ACC112 (cell line): ENCODE results near the gene ETS2.

Experiments
- H2AFZ ChIP-seq: fragments of 200-600 bp; sonication (generic); one replicate; pipeline ENCODE4 v1.6.0; 2017; ENCODE audit warnings: antibody characterized with exemption, low read length; ENCODE audit not compliant: unreplicated experiment
- H3K27ac ChIP-seq: fragments of 200-600 bp; sonication (generic); 2 replicates; pipeline ENCODE4 v1.5.1; 2014; ENCODE audit warnings: low read depth, mild to moderate bottlenecking, antibody characterized with exemption, low read length, moderate library complexity
- H3K27me3 ChIP-seq: fragments of 200-600 bp; sonication (generic); 2 replicates; pipeline ENCODE4 v1.6.1; 2014; ENCODE audit warnings: mild to moderate bottlenecking, antibody characterized with exemption, low read length, moderate library complexity, mixed read lengths; ENCODE audit not compliant: insufficient read depth
- H3K36me3 ChIP-seq: fragments of 200-600 bp; sonication (generic); 2 replicates; pipeline ENCODE4 v1.6.1; 2016; ENCODE audit warnings: mild to moderate bottlenecking, antibody characterized with exemption, low read length, moderate library complexity, mixed read lengths; ENCODE audit not compliant: insufficient read depth
- H3K4me1 ChIP-seq: fragments of 200-600 bp; sonication (generic); one replicate; pipeline ENCODE4 v1.6.1; 2016; ENCODE audit warnings: low read length, mixed read lengths; ENCODE audit not compliant: insufficient read depth, unreplicated experiment, control insufficient read depth
- H3K4me3 ChIP-seq: fragments of 200-600 bp; sonication (generic); 2 replicates; pipeline ENCODE4 v1.5.1; 2014; ENCODE audit warnings: mild to moderate bottlenecking, low read depth, low read length
- H3K79me2 ChIP-seq: fragments of 200-600 bp; sonication (generic); one replicate; pipeline ENCODE4 v1.6.0; 2016; ENCODE audit warnings: low read length; ENCODE audit not compliant: control insufficient read depth, unreplicated experiment, insufficient read depth

ETS2 gene

DNA sequence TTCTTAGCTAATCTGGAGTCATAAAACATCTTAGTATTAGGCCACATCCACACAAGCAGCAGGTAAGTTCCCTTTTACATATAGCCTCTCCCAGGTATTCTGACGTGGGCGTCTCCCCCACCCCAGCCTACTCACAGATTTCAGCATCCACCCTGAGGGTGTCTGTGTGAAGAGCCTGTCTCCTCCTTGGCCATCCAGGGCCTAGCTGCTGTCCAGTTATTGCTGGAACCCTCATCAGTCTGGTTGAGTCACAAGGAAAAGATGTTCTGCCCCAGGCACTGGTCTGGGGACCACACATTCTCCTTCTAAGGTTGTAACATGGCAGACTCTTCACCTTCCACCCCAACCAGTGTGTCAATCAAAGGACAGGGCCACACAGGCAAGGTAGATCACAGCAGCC lies 57.6 kb downstream of the ETS2 start:
- H3K79me2 ChIP-seq = no peaks in the 10 kb centered on the region
- no peaks in the 10 kb centered on the region for H3K4me1 ChIP-seq
- H3K27me3 ChIP-seq = no peaks in the 10 kb centered on the region
- H3K27ac ChIP-seq = no peak overlapping the region
- H3K36me3 ChIP-seq = no peaks in the 10 kb centered on the region
- no peak overlapping the region for H2AFZ ChIP-seq
- H3K4me3 ChIP-seq = no peak overlapping the region

DNA sequence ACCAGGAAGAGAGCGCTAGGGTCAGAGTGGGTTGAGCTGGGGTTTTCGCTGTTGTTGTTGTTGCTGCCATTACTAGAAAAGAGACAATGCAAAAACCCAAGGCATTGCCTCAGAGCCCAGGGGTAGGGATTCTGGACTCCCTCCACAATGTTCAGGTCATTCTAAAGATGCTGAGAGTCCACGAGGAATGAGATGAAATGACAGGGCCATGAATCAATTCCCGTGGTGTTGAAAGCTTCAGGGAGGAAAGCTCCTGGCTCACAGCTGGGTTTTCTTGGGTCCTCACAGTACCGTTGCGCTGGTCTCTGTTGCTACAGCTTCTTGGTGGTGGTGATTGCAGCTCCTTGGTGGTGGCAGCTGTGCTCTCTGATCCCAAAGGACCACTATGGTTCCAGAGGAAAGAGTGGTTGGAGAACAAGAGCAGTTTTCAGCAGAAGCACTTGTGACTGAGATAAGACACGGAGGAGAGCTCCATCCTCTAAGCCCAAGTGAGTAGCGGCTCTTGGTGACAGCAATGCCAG lies 58.2 kb downstream of the ETS2 start:
- no peak overlapping the region for H3K27ac ChIP-seq
- no peak overlapping the region for H2AFZ ChIP-seq
- no peaks in the 10 kb centered on the region for H3K4me1 ChIP-seq
- H3K4me3 ChIP-seq = no peak overlapping the region
- H3K79me2 ChIP-seq = no peaks in the 10 kb centered on the region
- no peaks in the 10 kb centered on the region for H3K27me3 ChIP-seq
- H3K36me3 ChIP-seq = no peaks in the 10 kb centered on the region

DNA sequence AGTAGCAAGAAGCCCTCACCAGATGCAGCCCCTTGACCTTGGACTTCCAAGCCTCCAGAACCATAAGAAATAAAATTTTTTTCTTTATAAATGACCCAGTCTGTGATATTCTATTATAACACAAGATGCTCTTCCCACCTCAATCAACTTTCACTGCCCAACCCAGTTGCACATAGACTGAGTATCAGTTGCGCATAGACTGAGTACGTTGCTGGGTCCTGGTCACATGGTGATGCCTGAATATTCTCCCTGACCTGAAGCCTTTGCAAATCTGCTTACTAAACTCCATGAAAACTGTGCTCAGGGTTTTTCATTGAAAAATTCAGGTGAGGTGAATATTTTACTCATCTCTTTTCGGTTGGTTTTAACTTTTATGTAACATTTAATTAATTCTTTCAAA lies 59.2 kb downstream of the ETS2 start:
- Histone ChIP-seq H3K27ac (no peak overlapping the region), H3K4me1 (no peaks in the 10 kb centered on the region), H3K27me3 (no peaks in the 10 kb centered on the region), H3K79me2 (no peaks in the 10 kb centered on the region), H2AFZ (no peak overlapping the region), H3K4me3 (no peak overlapping the region), H3K36me3 (no peaks in the 10 kb centered on the region)

DNA sequence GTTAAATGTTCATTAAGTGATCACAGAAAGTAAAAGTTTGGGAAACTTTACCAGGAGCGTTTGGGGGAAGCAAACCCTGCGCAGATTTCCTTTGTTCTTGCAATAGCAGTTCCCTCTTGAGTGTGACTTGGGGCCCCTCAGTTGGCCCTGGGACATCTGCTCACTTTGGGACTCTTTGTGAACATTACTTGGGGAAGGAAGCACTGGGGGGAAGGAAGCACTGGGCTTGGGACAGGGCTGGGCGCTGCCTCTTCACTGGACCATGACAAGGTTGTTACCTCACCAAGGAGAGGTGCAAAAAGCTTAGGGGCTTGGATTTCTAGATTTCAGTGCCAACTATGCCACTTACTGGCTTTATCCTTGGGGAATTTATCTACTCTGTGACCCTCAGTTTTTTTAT lies 63.5 kb downstream of the ETS2 start:
- H3K4me1 ChIP-seq = no peaks in the 10 kb centered on the region
- H3K79me2 ChIP-seq = no peaks in the 10 kb centered on the region
- H3K36me3 ChIP-seq = no peaks in the 10 kb centered on the region
- H2AFZ ChIP-seq = no peak overlapping the region
- H3K27ac ChIP-seq = no peak overlapping the region
- no peaks in the 10 kb centered on the region for H3K27me3 ChIP-seq
- no peak overlapping the region for H3K4me3 ChIP-seq

DNA sequence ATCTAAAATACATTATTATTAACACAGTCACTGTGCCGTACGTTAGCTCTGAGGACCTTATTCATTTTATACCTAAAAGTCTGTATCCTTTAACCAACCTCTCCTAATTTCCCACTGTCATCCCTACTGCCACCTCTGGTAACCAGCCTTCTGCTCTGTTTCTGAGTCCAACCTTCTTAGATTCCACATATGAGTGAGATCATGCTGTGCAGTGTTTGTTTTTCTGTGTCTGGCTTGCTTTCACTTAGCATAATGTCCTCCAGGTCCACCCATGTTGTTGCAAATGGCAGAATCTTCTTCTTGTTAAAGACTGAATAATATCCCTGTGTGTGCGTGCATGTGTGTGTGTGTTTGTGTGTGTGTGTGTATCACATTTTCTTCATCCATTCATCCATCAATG lies 64.2 kb downstream of the ETS2 start:
- Histone ChIP-seq H2AFZ (no peak overlapping the region), H3K4me1 (no peaks in the 10 kb centered on the region), H3K36me3 (no peaks in the 10 kb centered on the region), H3K27ac (no peak overlapping the region), H3K27me3 (no peaks in the 10 kb centered on the region), H3K79me2 (no peaks in the 10 kb centered on the region), H3K4me3 (no peak overlapping the region)
